GM23338 (cell line): ENCODE results near the gene ANKRD11. TPM values are rescaled to one million over a fixed set of nuclear protein-coding genes. Genes with fewer than 3 reads are reported as not detected.

Source experiments
- ATAC-seq: fragments of 200-7000 bp; cut with Tn5 transposase; 3 replicates; pipeline ENCODE4 v1.9.1; 2020
- DNase-seq: peaks from one replicate; pipeline ENCODE4 v3.0.0-alpha.2; 2015; ENCODE audit warnings: low spot score
- H2AFZ ChIP-seq: fragments of 200-600 bp; sonication (generic); 2 replicates; pipeline ENCODE4 v1.8.0; 2016; ENCODE audit warnings: antibody characterized with exemption, mild to moderate bottlenecking, moderate library complexity
- H3F3A ChIP-seq: fragments of 200-600 bp; sonication (generic); replicated peaks from 2 replicates; pipeline ENCODE4 v1.8.0; 2017; ENCODE audit warnings: antibody characterized with exemption, mixed run types, low read depth
- H3K27ac ChIP-seq: fragments of 200-600 bp; sonication (generic); 2 replicates; pipeline ENCODE4 v1.6.1; 2016; ENCODE audit warnings: low read depth
- H3K27me3 ChIP-seq: fragments of 200-600 bp; sonication (generic); 2 replicates; pipeline ENCODE4 v1.8.0; 2016; ENCODE audit warnings: mild to moderate bottlenecking, mixed run types, moderate library complexity; ENCODE audit not compliant: insufficient read depth
- H3K36me3 ChIP-seq: fragments of 200-600 bp; sonication (generic); 2 replicates; pipeline ENCODE4 v1.8.0; 2016; ENCODE audit warnings: mild to moderate bottlenecking; ENCODE audit not compliant: insufficient read depth
- H3K4me1 ChIP-seq: fragments of 200-600 bp; sonication (generic); 2 replicates; pipeline ENCODE4 v1.8.0; 2016; ENCODE audit warnings: mild to moderate bottlenecking, moderate library complexity; ENCODE audit not compliant: insufficient read depth
- H3K4me2 ChIP-seq: fragments of 200-600 bp; sonication (generic); 2 replicates; pipeline ENCODE4 v1.7.1; 2017; ENCODE audit warnings: mixed run types
- H3K4me3 ChIP-seq: fragments of 200-600 bp; sonication (generic); 2 replicates; pipeline ENCODE4 v1.6.1; 2016; ENCODE audit warnings: mixed run types
- H3K79me2 ChIP-seq: fragments of 200-600 bp; sonication (generic); replicated peaks from 2 replicates; pipeline ENCODE4 v1.8.0; 2017; ENCODE audit warnings: mild to moderate bottlenecking; ENCODE audit not compliant: insufficient read depth
- H3K9me2 ChIP-seq: fragments of 200-600 bp; sonication (generic); 2 replicates; pipeline ENCODE4 v1.8.0; 2017; ENCODE audit not compliant: insufficient read depth
- H4K20me1 ChIP-seq: fragments of 200-600 bp; sonication (generic); replicated peaks from 2 replicates; pipeline ENCODE4 v1.8.0; 2017; ENCODE audit warnings: mild to moderate bottlenecking; ENCODE audit not compliant: insufficient read depth
- H3K27ac Mint-ChIP-seq: 2 replicates; pipeline ENCODE4 v1.8.0; 2020; ENCODE audit warnings: inconsistent platforms, mild to moderate bottlenecking, moderate library complexity, mixed read lengths
- H3K27me3 Mint-ChIP-seq: 3 replicates; pipeline ENCODE4 v1.8.0; 2022; ENCODE audit warnings: low read depth, mild to moderate bottlenecking, moderate library complexity, mixed read lengths, inconsistent platforms; ENCODE audit not compliant: insufficient read depth, poor library complexity
- H3K36me3 Mint-ChIP-seq: 3 replicates; pipeline ENCODE4 v1.8.0; 2021; ENCODE audit warnings: low read depth, mild to moderate bottlenecking, inconsistent platforms, moderate library complexity, mixed read lengths
- H3K4me1 Mint-ChIP-seq: 3 replicates; pipeline ENCODE4 v1.8.0; 2020; ENCODE audit warnings: mild to moderate bottlenecking, inconsistent platforms, mixed read lengths
- H3K4me3 Mint-ChIP-seq: 3 replicates; pipeline ENCODE4 v1.8.0; 2021; ENCODE audit warnings: moderate library complexity, mild to moderate bottlenecking, inconsistent platforms, mixed read lengths
- H3K9me3 Mint-ChIP-seq: 3 replicates; pipeline ENCODE4 v1.8.0; 2020; ENCODE audit warnings: moderate library complexity, mild to moderate bottlenecking, inconsistent platforms, mixed read lengths
- CREB1 ChIP-seq: fragments of 250-450 bp; sonication (Bioruptor Pico); IDR thresholded peaks from 2 replicates; pipeline ENCODE4 v1.5.0; 2020; ENCODE audit warnings: low read depth, mild to moderate bottlenecking, moderate library complexity
- CTCF ChIP-seq, 2 experiments: fragments of 200-600 bp in 1 of 2; sonication (generic) in 1 of 2; conservative IDR thresholded peaks; 2 replicates each; pipeline versions ENCODE4 v1.5.1 to v1.6.1; 2016 to 2017; ENCODE audit warnings: antibody characterized with exemption in 2 of 2, low read depth in 2 of 2, mild to moderate bottlenecking in 2 of 2, moderate library complexity in 1 of 2
- ETS1 ChIP-seq: IDR thresholded peaks from 2 replicates; pipeline ENCODE4 v1.6.1; 2016; ENCODE audit warnings: antibody characterized with exemption
- EZH2 ChIP-seq: fragments of 200-600 bp; sonication (generic); IDR thresholded peaks from one replicate; pipeline ENCODE4 v1.8.0; 2017; ENCODE audit warnings: antibody characterized with exemption, mild to moderate bottlenecking, low read depth; ENCODE audit not compliant: unreplicated experiment
- EZH2phosphoT487 ChIP-seq: fragments of 200-600 bp; sonication (generic); IDR thresholded peaks from one replicate; pipeline ENCODE4 v1.8.1; 2018; ENCODE audit warnings: antibody characterized with exemption; ENCODE audit not compliant: unreplicated experiment
- JUNB ChIP-seq: IDR thresholded peaks from one replicate; pipeline ENCODE4 v1.6.1; 2016; ENCODE audit warnings: antibody characterized with exemption; ENCODE audit not compliant: unreplicated experiment
- NANOG ChIP-seq: IDR thresholded peaks from 2 replicates; pipeline ENCODE4 v1.6.1; 2016; ENCODE audit warnings: antibody characterized with exemption, borderline replicate concordance
- POLR2AphosphoS5 ChIP-seq: IDR thresholded peaks from 2 replicates; pipeline ENCODE4 v1.6.1; 2016; ENCODE audit warnings: antibody characterized with exemption, low read depth
- REST ChIP-seq: IDR thresholded peaks from one replicate; pipeline ENCODE4 v1.6.1; 2018; ENCODE audit warnings: antibody characterized with exemption; ENCODE audit not compliant: unreplicated experiment
- STAT1 ChIP-seq: IDR thresholded peaks from one replicate; pipeline ENCODE4 v1.6.1; 2016; ENCODE audit warnings: antibody characterized with exemption; ENCODE audit not compliant: unreplicated experiment
- ZNF114 ChIP-seq: fragments of 250-450 bp; sonication (Bioruptor Pico); IDR thresholded peaks from 2 replicates; pipeline ENCODE4 v1.5.0; 2020; ENCODE audit warnings: mild to moderate bottlenecking, moderate library complexity
- ZNF331 ChIP-seq: fragments of 250-450 bp; sonication (Bioruptor Pico); IDR thresholded peaks from 2 replicates; pipeline ENCODE4 v1.5.0; 2020; ENCODE audit warnings: low read depth, mild to moderate bottlenecking, moderate library complexity
- ZNF462 ChIP-seq: fragments of 250-450 bp; sonication (Bioruptor Pico); IDR thresholded peaks from 2 replicates; pipeline ENCODE4 v1.5.0; 2020; ENCODE audit warnings: mild to moderate bottlenecking, moderate library complexity
- polyA plus RNA-seq: library from polyadenylated mRNA; unstranded; fragments of >200 nt; fragmentation: Nextera tagmentation; extraction: Ambion mirVana; gene quantifications from 2 replicates; pipeline ENCODE4 v1.2.1, GENCODE V29; 2016
- total RNA-seq: library from RNA; depleted of rRNA; stranded (reverse); fragments of >200 nt; shearing (Covaris generic); gene quantifications from 2 replicates; pipeline ENCODE4 v1.2.3, GENCODE V29; 2014

Gene ANKRD11
- total and polyA plus RNA-seq, 2 experiments from 2014 or later = 130 to 159 TPM

- peaks cover 73% of the 10 kb centered on the region for H3K4me1 ChIP-seq
- H3K36me3 ChIP-seq = no peaks in the 10 kb centered on the region
- no peaks in the 10 kb centered on the region for H3K9me2 ChIP-seq
- no peak for TF ChIP-seq ZNF462 (CRISPR knock-in tag)
- no peak for TF ChIP-seq REST
- TF ChIP-seq ZNF114 (CRISPR knock-in tag) = no peak
- no peak for TF ChIP-seq EZH2phosphoT487
- no peak for TF ChIP-seq NANOG
- TF ChIP-seq CREB1 (CRISPR knock-in tag) = no peak
- TF ChIP-seq ETS1 = no peak
- no peak for TF ChIP-seq ZNF331
- TF ChIP-seq JUNB = no peak
- no peak for TF ChIP-seq STAT1
- TF ChIP-seq CTCF (conservative IDR thresholded peaks at IDR 0.05; ENCODE audit: low read depth in 2 of 2) = no peak
- no peak; the same call in 1 of the 2 replicates for TF ChIP-seq POLR2AphosphoS5
- no peak for TF ChIP-seq EZH2
- H3K4me3 Mint-ChIP-seq = no peak overlapping the region
- H3K4me1 Mint-ChIP-seq = peaks cover 74% of the 10 kb centered on the region
- no peak overlapping the region for H3K4me3 ChIP-seq
- H3K9me3 Mint-ChIP-seq = no peaks in the 10 kb centered on the region
- H3K4me2 ChIP-seq = peak overlapping the region; percentile 57
- peak overlapping the region; percentile 79 for H3K27ac ChIP-seq
- H3K79me2 ChIP-seq = peaks cover 100% of the 10 kb centered on the region
- peaks cover 86% of the 10 kb centered on the region for H4K20me1 ChIP-seq
- peaks cover 16% of the 10 kb centered on the region for H3K27me3 Mint-ChIP-seq
- H2AFZ ChIP-seq = no peak overlapping the region
- ATAC-seq (no peak), DNase-seq (no peak)
- no peak overlapping the region for H3K27ac Mint-ChIP-seq
- no peaks in the 10 kb centered on the region for H3K27me3 ChIP-seq
- peaks cover 3% of the 10 kb centered on the region; the same call in 1 of the 3 replicates for H3K36me3 Mint-ChIP-seq
- 0 out of 2 replicates have a peak, but pooled peaks cover 12% of the 10 kb centered on the region for H3F3A ChIP-seq
Observed at GRCh38 chr16:89444728-89445127, 45.6 kb downstream of the ANKRD11 start.
